Measurements from ENCODE around the gene CDK11B. TPM values are rescaled to one million over a fixed set of nuclear protein-coding genes. Genes with fewer than 3 reads are reported as not detected.
"Not testable (repeated sequence)": the region's sequence is repeated elsewhere in the genome, so short reads cannot be mapped to it uniquely, and the experiment has no call there.

CDK11B gene
- total and polyA plus RNA-seq, 2 of the 8 experiments (the other 6 are each of a cell fraction or from before 2014, with no cell fraction given): 11.1 to 31.9 TPM

DNA sequence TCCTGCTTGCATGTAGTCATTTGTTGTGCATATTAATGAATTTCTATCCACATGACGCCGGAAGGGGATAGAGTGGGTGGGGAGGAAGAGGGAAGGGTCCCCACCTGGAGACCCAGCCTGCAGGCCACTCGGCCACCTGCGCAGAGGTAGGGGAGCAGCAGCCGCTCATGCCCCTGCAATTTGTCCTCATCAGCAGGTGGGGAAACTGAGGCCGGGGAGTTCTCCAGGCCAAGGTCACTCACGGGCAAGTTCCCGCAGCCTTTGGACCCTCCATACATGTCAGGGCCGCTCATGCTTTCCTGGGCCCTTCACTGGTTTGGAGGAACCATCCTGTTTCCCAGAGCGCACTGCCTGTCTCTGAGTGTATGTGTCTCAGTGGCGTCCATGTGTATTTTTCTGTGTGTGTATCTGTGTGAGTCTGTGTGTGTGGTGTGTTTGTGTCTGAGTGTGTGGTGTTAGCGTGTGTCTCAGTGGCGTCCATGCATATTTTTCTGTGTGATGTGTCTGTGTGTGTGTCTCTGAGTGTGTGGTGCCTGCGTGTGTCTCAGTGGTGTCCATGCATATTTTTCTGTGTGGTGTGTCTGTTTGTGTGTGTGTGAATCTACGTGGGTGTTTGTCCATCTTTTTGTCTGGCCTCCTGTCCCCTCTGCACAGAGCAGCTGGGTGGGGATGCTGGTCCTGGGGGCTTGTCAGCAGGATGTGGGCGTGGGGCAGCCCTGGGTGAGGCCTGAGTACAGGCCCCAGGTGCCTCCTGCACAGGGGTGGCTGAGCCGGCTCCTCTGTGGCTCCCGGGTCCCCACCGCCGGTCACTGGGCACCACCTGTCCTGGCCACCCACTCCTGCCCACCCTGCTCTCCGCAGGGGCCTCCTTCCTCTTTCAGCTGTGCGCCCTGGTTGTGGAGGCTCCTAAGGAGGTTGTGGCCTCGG is 37.9 kb upstream of the CDK11B start:
- H3K27ac ChIP-seq (ENCODE audit: low read depth, low read length); H3K56ac ChIP-seq (replicated peaks; ENCODE audit: insufficient read length, low read depth, low read length); H3K9ac ChIP-seq (replicated peaks in 1 of 4; ENCODE audit: extremely low read depth in 1 of 4, low read depth in 3 of 4, low read length in 3 of 4); CTCF ChIA-PET (ENCODE audit: partially characterized antibody); H3K4me2 ChIP-seq (ENCODE audit: insufficient read depth in 1 of 2, low read depth in 2 of 2, low read length in 2 of 2); H2BK15ac ChIP-seq (ENCODE audit: low read length); H3K79me2 ChIP-seq (ENCODE audit: control insufficient read depth in 1 of 2, insufficient read depth in 2 of 2, low read length in 2 of 2); H4K20me1 ChIP-seq (replicated peaks in 1 of 2; ENCODE audit: control insufficient read depth in 1 of 2, insufficient read depth in 2 of 2, low read length in 2 of 2); H3K23me2 ChIP-seq (ENCODE audit: low read depth, low read length); H3K4ac ChIP-seq (replicated peaks; ENCODE audit: insufficient read length, low read depth, low read length); H2AFZ ChIP-seq (ENCODE audit: low read length); H2BK12ac ChIP-seq (ENCODE audit: low read depth, low read length); FAIRE-seq; H4K91ac ChIP-seq (replicated peaks; ENCODE audit: insufficient read length, low read length); H3K4me3 ChIP-seq (ENCODE audit: extremely low read depth in 1 of 4, insufficient read depth in 2 of 4, low read depth in 3 of 4, low read length in 4 of 4); H2BK120ac ChIP-seq (replicated peaks; ENCODE audit: low read depth, low read length); H4K8ac ChIP-seq (ENCODE audit: extremely low read depth, insufficient read depth, low read length); H3K4me1 ChIP-seq (replicated peaks in 1 of 4; ENCODE audit: control insufficient read depth in 3 of 4, insufficient read depth in 4 of 4, low read length in 3 of 4); H3K36me3 ChIP-seq (ENCODE audit: control insufficient read depth in 2 of 4, insufficient read depth in 4 of 4, low read length in 3 of 4); H3K79me1 ChIP-seq (ENCODE audit: low read depth, low read length); H2BK5ac ChIP-seq (ENCODE audit: low read depth, low read length); H3K23ac ChIP-seq (ENCODE audit: insufficient read length); H2AK5ac ChIP-seq (ENCODE audit: low read depth, low read length); H2BK20ac ChIP-seq (ENCODE audit: low read length); DNase-seq (ENCODE audit: low read depth in 1 of 2, low spot score in 2 of 2); H3K18ac ChIP-seq (ENCODE audit: extremely low read depth, low read length); H4K5ac ChIP-seq (ENCODE audit: insufficient read length, low read depth, low read length); H3K14ac ChIP-seq (ENCODE audit: insufficient read length); H3K9me3 ChIP-seq (ENCODE audit: insufficient read depth in 2 of 2, low read depth in 1 of 2, low read length in 1 of 2); H3K27me3 ChIP-seq (replicated peaks in 1 of 4; ENCODE audit: control insufficient read depth in 3 of 4, extremely low read depth in 1 of 4, insufficient read depth in 3 of 4, low read length in 3 of 4): not testable (repeated sequence)
- 92% methylated on average over 15 of the region's 23 CpGs; no CpG with 5 or more reads in 1 of the 2 experiments for WGBS, 2 experiments (ENCODE audit: extremely low coverage in 1 of 2, insufficient coverage in 1 of 2, insufficient read length in 1 of 2, insufficient replicate concordance in 2 of 2, low coverage in 1 of 2, low lambda C conversion rate in 2 of 2, missing lambda C conversion rate in 1 of 2)
- POLR2A ChIA-PET (ENCODE audit: partially characterized antibody): interaction anchor here (1.0 kb wide), 1 partner anchor 50 kb away, joined by 3 read pairs; no protein-coding TSS in a partner anchor
